Naive thymus-derived CD4-positive, alpha-beta T cell (primary cell): ENCODE results near the gene GNG13. TPM values are rescaled to one million over a fixed set of nuclear protein-coding genes. Genes with fewer than 3 reads are reported as not detected.
"Not testable (repeated sequence)": the region's sequence is repeated elsewhere in the genome, so short reads cannot be mapped to it uniquely, and the experiment has no call there.

Experiments used
- ATAC-seq: fragments of 150-1000 bp; cut with Tn5 transposase; 2 replicates; pipeline ENCODE4 v1.10.0; 2021; ENCODE audit warnings: mild to moderate bottlenecking, moderate library complexity
- CTCF ChIA-PET: fragments of 350-600 bp; sonication (Branson Sonifier 250); formaldehyde crosslinking; loops from one replicate; lab custom pipeline; 2021; ENCODE audit warnings: antibody characterized with exemption; lab: Charles Lee
- POLR2A ChIA-PET: fragments of 350-600 bp; sonication (Branson Sonifier 250); formaldehyde crosslinking; loops from one replicate; lab custom pipeline; 2021; ENCODE audit warnings: antibody characterized with exemption, inconsistent platforms; lab: Charles Lee
- DNase-seq, 9 donors: peaks; one replicate each; pipeline versions ENCODE4 v3.0.0 to v3.0.0-alpha.2; 2020 to 2022; ENCODE audit warnings: mixed read lengths in 1 of 9
- H3K27ac ChIP-seq: one replicate; pipeline ENCODE4 v1.7.0; 2013; ENCODE audit warnings: mild to moderate bottlenecking, low read depth, low read length, moderate library complexity
- H3K27me3 ChIP-seq, 2 donors: one replicate each; pipeline ENCODE4 v1.7.0; 2013; ENCODE audit warnings: low read length in 2 of 2, mild to moderate bottlenecking in 2 of 2, moderate library complexity in 2 of 2; ENCODE audit not compliant: control insufficient read depth in 2 of 2, insufficient read depth in 2 of 2
- H3K36me3 ChIP-seq, 3 experiments: 1 replicate in 2 of 3; 2 replicates in 1 of 3; pipeline ENCODE4 v1.7.0; 2013; ENCODE audit warnings: low read length in 3 of 3, mild to moderate bottlenecking in 3 of 3, moderate library complexity in 1 of 3; ENCODE audit not compliant: insufficient read depth in 3 of 3, control insufficient read depth in 2 of 3
- H3K4me1 ChIP-seq, 2 donors: one replicate each; pipeline ENCODE4 v1.7.0; 2013; ENCODE audit warnings: low read length in 2 of 2, mild to moderate bottlenecking in 2 of 2, moderate library complexity in 1 of 2; ENCODE audit not compliant: control insufficient read depth in 2 of 2, insufficient read depth in 2 of 2
- H3K4me3 ChIP-seq: 2 replicates; pipeline ENCODE4 v1.7.0; 2013; ENCODE audit warnings: mild to moderate bottlenecking, low read length
- H3K9me3 ChIP-seq, 3 experiments: 1 replicate in 2 of 3; 2 replicates in 1 of 3; pipeline ENCODE4 v1.7.0; 2013; ENCODE audit warnings: low read length in 3 of 3; ENCODE audit not compliant: control insufficient read depth in 2 of 3
- H3K27ac Mint-ChIP-seq, 9 donors: one replicate each; pipeline ENCODE4 v1.8.0; 2020 to 2022; ENCODE audit warnings: mixed read lengths in 9 of 9, mild to moderate bottlenecking in 8 of 9, moderate library complexity in 5 of 9, inconsistent platforms in 2 of 9
- H3K27me3 Mint-ChIP-seq, 5 donors: one replicate each; pipeline ENCODE4 v1.8.0; 2021 to 2022; ENCODE audit warnings: mixed read lengths in 5 of 5, mild to moderate bottlenecking in 1 of 5
- H3K36me3 Mint-ChIP-seq, 5 donors: one replicate each; pipeline ENCODE4 v1.8.0; 2020 to 2022; ENCODE audit warnings: mixed read lengths in 5 of 5, mild to moderate bottlenecking in 3 of 5, inconsistent platforms in 1 of 5
- H3K4me1 Mint-ChIP-seq, 7 donors: one replicate each; pipeline ENCODE4 v1.8.0; 2020 to 2022; ENCODE audit warnings: mixed read lengths in 7 of 7, mild to moderate bottlenecking in 3 of 7, inconsistent platforms in 1 of 7
- H3K4me3 Mint-ChIP-seq, 10 donors: one replicate each; pipeline ENCODE4 v1.8.0; 2020 to 2022; ENCODE audit warnings: mild to moderate bottlenecking in 10 of 10, mixed read lengths in 10 of 10, moderate library complexity in 6 of 10, inconsistent platforms in 2 of 10
- H3K9me3 Mint-ChIP-seq, 11 donors: one replicate each; pipeline ENCODE4 v1.8.0; 2020 to 2022; ENCODE audit warnings: mixed read lengths in 11 of 11, mild to moderate bottlenecking in 4 of 11, inconsistent platforms in 1 of 11, moderate library complexity in 1 of 11
- intact Hi-C, 2 donors: fragments of 100-400 bp; cut with micrococcal nuclease; formaldehyde crosslinking; loops; one replicate each; pipeline ENCODE4 v1.15.1; 2023
- polyA plus RNA-seq, 2 donors: library from polyadenylated mRNA; unstranded; fragments of 300-500 nt; fragmentation: Illumina TruSeq; gene quantifications; one replicate each; pipeline ENCODE4 v1.2.3, GENCODE V29; 2021
- total RNA-seq, 6 experiments: library from RNA in 5 of 6; stranded (reverse) in 5 of 6; gene quantifications; 1 replicate in 5 of 6; 2 replicates in 1 of 6; pipeline ENCODE4 v1.2.3 and lab custom pipeline; 2021 to 2026

The GNG13 gene
- total and polyA plus RNA-seq, 7 experiments from 2014 or later, result not detected

DNA sequence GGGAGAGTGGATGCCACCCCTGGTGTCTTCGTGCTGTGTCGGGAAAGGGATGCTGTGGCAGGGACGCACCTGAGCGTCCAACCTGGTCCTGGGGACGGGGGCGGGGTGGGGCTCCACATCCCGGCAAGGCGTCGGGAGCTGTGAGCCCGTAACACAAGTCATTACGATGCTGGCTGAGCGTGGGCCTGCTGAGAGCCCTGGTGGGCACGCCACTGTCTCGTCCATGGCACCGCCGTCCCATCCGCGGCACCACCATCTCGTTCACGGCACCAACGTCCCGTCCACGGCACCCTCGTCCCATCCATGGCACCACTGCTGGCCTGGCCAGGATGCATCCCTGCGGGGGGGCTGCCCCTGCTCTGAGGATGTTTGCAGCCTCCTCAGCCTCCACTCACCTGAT is 24.1 kb upstream of the GNG13 start:
- H3K36me3 ChIP-seq, result no peaks in the 10 kb centered on the region
- H3K9me3 ChIP-seq, result no peaks in the 10 kb centered on the region
- ChIA-PET CTCF (no interaction called here), POLR2A (no interaction called here)
- Mint-ChIP-seq H3K4me3 (no peak overlapping the region), H3K36me3 (no peaks in the 10 kb centered on the region), H3K4me1 (peaks cover 3 to 7% (median 5%) of the 10 kb centered on the region in 7 donors), H3K27me3 (peaks cover 4 to 16% (median 8%) of the 10 kb centered on the region in 5 donors), H3K27ac (no peak overlapping the region), H3K9me3 (no peaks in the 10 kb centered on the region)
- intact Hi-C loops, result no loop called here
- no peaks in the 10 kb centered on the region for H3K27me3 ChIP-seq
- peaks cover 0 to 4% of the 10 kb centered on the region in 2 donors for H3K4me1 ChIP-seq
- H3K27ac ChIP-seq, result no peak overlapping the region
- no peak overlapping the region for H3K4me3 ChIP-seq
- DNase-seq (no peak), ATAC-seq (no peak)

DNA sequence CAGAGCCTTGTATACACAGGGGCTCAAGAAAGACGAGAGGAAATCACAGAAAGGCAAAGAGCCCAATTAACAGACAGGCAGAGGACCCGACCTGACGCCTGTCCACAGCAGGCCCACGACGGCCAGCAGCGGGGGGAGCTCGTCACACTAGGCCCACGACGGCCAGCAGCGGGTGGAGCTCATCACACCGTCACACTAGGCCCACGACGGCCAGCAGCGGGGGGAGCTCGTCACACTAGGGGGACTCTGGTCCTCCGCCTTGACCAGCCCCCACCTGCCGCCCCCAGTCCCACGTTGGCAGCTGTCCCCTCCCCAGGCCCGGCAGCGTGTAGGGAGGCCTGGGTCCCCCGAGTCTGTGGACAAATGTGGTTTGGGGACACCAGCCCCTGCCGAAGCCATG is 23.7 kb upstream of the GNG13 start:
- H3K4me3 Mint-ChIP-seq, result no peak overlapping the region
- Histone ChIP-seq H3K36me3 (no peaks in the 10 kb centered on the region), H3K27me3 (no peaks in the 10 kb centered on the region), H3K4me1 (peaks cover 0 to 7% of the 10 kb centered on the region in 2 donors), H3K9me3 (no peaks in the 10 kb centered on the region), H3K27ac (no peak overlapping the region), H3K4me3 (no peak overlapping the region)
- intact Hi-C loops, result no loop called here
- H3K4me1 Mint-ChIP-seq, result peaks cover 4 to 11% (median 9%) of the 10 kb centered on the region in 7 donors
- peaks cover 5 to 15% (median 6%) of the 10 kb centered on the region in 5 donors for H3K27me3 Mint-ChIP-seq
- no peaks in the 10 kb centered on the region for H3K9me3 Mint-ChIP-seq
- DNase-seq (no peak), ATAC-seq (no peak)
- CTCF ChIA-PET, result no interaction called here
- H3K27ac Mint-ChIP-seq, result no peak overlapping the region
- POLR2A ChIA-PET, result no interaction called here
- H3K36me3 Mint-ChIP-seq, result no peaks in the 10 kb centered on the region

DNA sequence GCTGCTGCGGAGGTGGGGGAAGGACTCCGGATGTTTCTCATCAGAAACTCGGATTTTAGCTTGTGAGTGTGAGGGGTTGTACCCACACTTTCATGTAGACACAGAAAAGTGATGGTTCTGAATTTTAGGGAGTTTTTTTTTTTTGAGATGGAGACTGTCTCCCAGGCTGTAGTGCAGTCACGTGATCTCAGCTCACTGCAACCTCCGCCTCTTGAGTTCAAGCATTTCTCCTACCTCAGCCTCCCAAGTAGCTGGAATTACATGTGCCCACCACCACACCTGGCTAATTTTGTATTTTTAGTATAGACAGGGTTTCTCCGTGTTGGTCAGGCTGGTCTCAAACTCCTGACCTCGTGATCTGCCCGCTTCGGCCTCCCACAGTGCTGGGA is 22.4 kb upstream of the GNG13 start:
- Mint-ChIP-seq H3K27me3 (peaks cover 5 to 16% (median 6%) of the 10 kb centered on the region in 5 donors), H3K4me3 (no peak overlapping the region), H3K27ac (no peak overlapping the region), H3K36me3 (no peaks in the 10 kb centered on the region), H3K4me1 (peaks cover 4 to 11% (median 9%) of the 10 kb centered on the region in 7 donors), H3K9me3 (no peaks in the 10 kb centered on the region)
- H3K27ac ChIP-seq, result no peak overlapping the region
- no peaks in the 10 kb centered on the region for H3K27me3 ChIP-seq
- intact Hi-C loops, result no loop called here
- no peaks in the 10 kb centered on the region for H3K9me3 ChIP-seq
- H3K4me1 ChIP-seq, result peaks cover 0 to 7% of the 10 kb centered on the region in 2 donors
- DNase-seq (no peak), ATAC-seq (no peak)
- no peak overlapping the region for H3K4me3 ChIP-seq
- CTCF ChIA-PET, result no interaction called here
- no peaks in the 10 kb centered on the region for H3K36me3 ChIP-seq
- POLR2A ChIA-PET, result no interaction called here

DNA sequence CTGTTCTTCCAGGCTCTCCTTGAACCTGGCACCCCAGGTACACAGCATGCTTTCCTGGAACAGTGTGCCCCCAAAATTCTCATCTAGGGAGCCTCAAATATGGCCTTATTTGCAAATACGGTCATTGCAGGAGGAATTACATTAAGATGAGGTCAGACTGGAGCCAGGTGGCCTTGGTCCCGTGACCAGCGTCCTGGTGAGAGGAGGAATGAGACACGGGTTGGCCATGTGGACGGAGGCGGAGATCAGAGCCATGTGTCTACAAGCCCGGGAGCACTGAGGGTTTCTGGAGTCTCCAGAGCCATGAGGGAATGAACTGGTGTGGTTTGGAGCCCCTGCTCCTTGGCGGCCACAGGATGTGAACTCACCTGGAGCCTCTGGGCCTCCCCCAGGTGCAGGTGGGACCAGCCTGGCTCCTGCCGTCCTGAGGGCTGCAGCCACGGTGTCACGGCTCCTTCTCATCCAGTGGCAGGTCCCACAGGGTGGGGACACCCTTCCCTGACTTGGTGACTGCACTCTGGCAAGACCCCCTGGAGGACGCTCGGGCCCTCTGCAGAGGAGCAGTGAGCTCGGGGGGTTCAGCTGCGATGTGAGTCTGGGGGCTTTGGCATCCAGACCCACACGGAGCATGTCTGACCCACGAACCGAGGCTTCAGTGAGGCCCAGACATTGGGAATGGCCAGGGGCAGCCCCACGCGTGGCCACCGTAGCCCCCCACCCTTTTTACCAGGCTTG is 21.8 kb upstream of the GNG13 start:
- H3K4me1 Mint-ChIP-seq, result peaks cover 4 to 11% (median 9%) of the 10 kb centered on the region in 7 donors
- Histone ChIP-seq H3K9me3 (no peaks in the 10 kb centered on the region), H3K4me3 (no peak overlapping the region), H3K27me3 (no peaks in the 10 kb centered on the region), H3K27ac (no peak overlapping the region), H3K4me1 (peaks cover 0 to 7% of the 10 kb centered on the region in 2 donors), H3K36me3 (no peaks in the 10 kb centered on the region)
- H3K27ac Mint-ChIP-seq, result no peak overlapping the region
- no peak overlapping the region for H3K4me3 Mint-ChIP-seq
- POLR2A ChIA-PET, result no interaction called here
- peaks cover 5 to 16% (median 6%) of the 10 kb centered on the region in 5 donors for H3K27me3 Mint-ChIP-seq
- CTCF ChIA-PET, result no interaction called here
- DNase-seq (no peak), ATAC-seq (no peak)
- H3K36me3 Mint-ChIP-seq, result no peaks in the 10 kb centered on the region
- intact Hi-C loops, result no loop called here
- no peaks in the 10 kb centered on the region for H3K9me3 Mint-ChIP-seq

DNA sequence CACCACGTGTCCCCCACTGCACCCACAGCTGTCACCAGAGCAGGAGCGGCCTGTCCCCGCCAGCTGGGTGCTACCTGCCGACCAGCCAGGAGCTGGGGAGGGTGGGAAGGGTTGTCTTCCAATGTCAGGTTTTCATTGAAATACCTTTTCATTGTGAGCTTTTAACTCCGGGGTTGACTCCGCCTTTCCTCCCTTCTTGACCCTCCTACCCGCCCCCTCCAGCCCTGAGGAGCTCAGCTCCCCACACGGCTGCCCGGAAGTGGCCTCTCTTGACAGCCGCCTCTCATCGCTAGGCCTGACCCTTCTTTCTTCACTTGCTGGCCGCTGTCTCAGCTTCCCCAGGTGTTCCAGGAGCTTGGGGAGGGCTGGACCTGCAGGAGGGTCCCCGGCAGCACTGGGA is 21.2 kb upstream of the GNG13 start:
- Histone ChIP-seq H3K27me3 (no peaks in the 10 kb centered on the region), H3K27ac (no peak overlapping the region), H3K36me3 (no peaks in the 10 kb centered on the region), H3K9me3 (no peaks in the 10 kb centered on the region), H3K4me1 (peaks cover 0 to 7% of the 10 kb centered on the region in 2 donors), H3K4me3 (no peak overlapping the region)
- Mint-ChIP-seq H3K27me3 (peaks cover 5 to 16% (median 6%) of the 10 kb centered on the region in 5 donors), H3K4me1 (peaks cover 4 to 11% (median 9%) of the 10 kb centered on the region in 7 donors), H3K9me3 (no peaks in the 10 kb centered on the region), H3K27ac (no peak overlapping the region), H3K36me3 (no peaks in the 10 kb centered on the region), H3K4me3 (no peak overlapping the region)
- intact Hi-C loops, result no loop called here
- CTCF ChIA-PET, result no interaction called here
- DNase-seq (no peak), ATAC-seq (no peak)
- POLR2A ChIA-PET, result no interaction called here

DNA sequence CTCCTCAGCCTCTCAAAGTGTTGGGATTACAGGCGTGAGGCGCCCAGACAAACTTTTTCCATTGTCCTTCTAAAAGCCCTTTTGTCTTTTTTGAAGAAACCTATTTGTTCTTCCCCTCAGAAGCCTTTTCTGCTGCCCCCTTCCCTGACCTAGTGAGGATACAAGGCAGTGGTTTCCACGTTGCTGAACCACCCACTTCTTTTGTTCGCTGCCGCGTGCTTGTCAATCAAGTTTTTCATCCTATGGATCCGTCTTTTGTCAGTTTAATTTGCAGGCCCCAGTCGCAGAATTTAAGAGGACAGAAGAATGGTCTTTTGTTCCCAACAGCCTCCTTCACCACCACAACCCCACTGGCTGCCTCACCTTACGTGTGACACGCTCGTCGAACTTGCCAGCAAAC is 20.2 kb upstream of the GNG13 start:
- Mint-ChIP-seq H3K36me3 (no peaks in the 10 kb centered on the region), H3K27ac (peak overlapping the region in 1 of 9 donors; percentile 34), H3K9me3 (no peaks in the 10 kb centered on the region), H3K4me1 (peaks cover 4 to 11% (median 9%) of the 10 kb centered on the region in 7 donors), H3K27me3 (peaks cover 2 to 19% (median 8%) of the 10 kb centered on the region in 5 donors), H3K4me3 (no peak overlapping the region)
- H3K4me3 ChIP-seq, result no peak overlapping the region
- CTCF ChIA-PET, result no interaction called here
- H3K27me3 ChIP-seq, result no peaks in the 10 kb centered on the region
- intact Hi-C loops, result no loop called here
- no peak overlapping the region for H3K27ac ChIP-seq
- ATAC-seq (no peak), DNase-seq (no peak)
- POLR2A ChIA-PET, result no interaction called here
- peaks cover 0 to 7% of the 10 kb centered on the region in 2 donors for H3K4me1 ChIP-seq
- H3K9me3 ChIP-seq, result no peaks in the 10 kb centered on the region
- no peaks in the 10 kb centered on the region for H3K36me3 ChIP-seq

DNA sequence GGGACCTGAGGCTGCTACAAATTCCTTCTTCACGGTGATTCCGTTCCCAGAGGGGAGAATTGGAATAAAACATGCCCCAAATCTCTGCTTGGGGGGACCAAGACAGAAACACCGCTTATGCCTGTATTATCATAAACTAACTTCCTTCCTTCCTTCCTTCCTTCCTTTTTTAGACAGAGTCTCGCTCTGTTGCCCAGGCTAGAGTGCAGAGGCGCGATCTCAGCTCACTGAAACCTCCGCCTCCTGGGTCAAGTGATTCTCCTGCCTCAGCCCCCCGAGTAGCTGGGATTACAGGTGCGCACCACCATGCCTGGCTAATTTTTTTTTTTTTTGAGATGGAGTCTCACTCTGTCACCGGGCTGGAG is 19.5 kb upstream of the GNG13 start:
- Mint-ChIP-seq H3K27ac (peak overlapping the region in 6 of 9 donors; percentile 32 to 89 (median 48)), H3K27me3 (peaks cover under 1 to 21% (median 8%) of the 10 kb centered on the region in 5 donors), H3K4me3 (peak overlapping the region in 8 of 10 donors; percentile 6 to 60 (median 54)), H3K4me1 (peaks cover 4 to 11% (median 9%) of the 10 kb centered on the region in 7 donors)
- DNase-seq, H3K4me3 ChIP-seq, POLR2A ChIA-PET, H3K36me3 Mint-ChIP-seq, intact Hi-C loops, H3K9me3 ChIP-seq, H3K4me1 ChIP-seq, CTCF ChIA-PET, H3K36me3 ChIP-seq, H3K27me3 ChIP-seq, ATAC-seq, H3K9me3 Mint-ChIP-seq, H3K27ac ChIP-seq: not testable (repeated sequence)
